GM12892 (cell line): ENCODE measurements around the gene NAT16.

Source experiments
- DNase-seq: peaks from one replicate; pipeline ENCODE4 v3.0.0; 2011; ENCODE audit not compliant: insufficient read length
- FAIRE-seq: peaks from 2 replicates; lab custom pipeline; 2011; peaks lifted over from hg19 to GRCh38; lab: Jason Lieb, UNC
- POLR2A ChIP-seq: IDR thresholded peaks from 2 replicates; pipeline ENCODE4 v1.6.1; 2011; ENCODE audit warnings: low read depth, low read length, control low read depth
- POLR2AphosphoS5 ChIP-seq: IDR thresholded peaks from 2 replicates; pipeline ENCODE4 v1.6.1; 2011; ENCODE audit warnings: low read depth, low read length, control low read depth
- TAF1 ChIP-seq: IDR thresholded peaks from 2 replicates; pipeline ENCODE4 v1.6.1; 2011; ENCODE audit warnings: low read depth, mild to moderate bottlenecking, control low read depth, low read length, borderline replicate concordance

Gene NAT16

GRCh38 chr7:101161692-101162471 is 18.2 kb downstream of the NAT16 start:
- no peak for TF ChIP-seq TAF1
- FAIRE-seq = no peak
- no peak for DNase-seq

DNA sequence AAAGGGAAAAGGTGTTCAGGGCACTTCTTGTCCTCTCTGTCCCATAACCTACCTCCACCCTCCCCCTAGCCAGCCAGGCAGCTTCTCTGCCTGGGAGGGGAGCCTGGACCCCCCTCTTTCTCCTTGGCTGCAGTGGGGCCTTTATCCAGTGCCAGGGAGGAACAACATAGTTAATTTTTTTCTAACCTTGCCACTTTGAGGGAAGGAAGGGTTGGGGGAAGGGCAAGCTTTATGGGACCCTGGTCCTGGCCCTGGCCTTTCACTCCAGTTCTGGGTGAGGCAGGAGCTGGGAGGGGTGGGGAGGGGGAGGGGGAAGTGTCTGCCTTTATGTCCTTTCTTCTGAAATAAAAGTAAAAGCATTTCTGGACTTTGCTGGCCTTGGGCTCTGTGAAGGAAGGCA is 19.2 kb downstream of the NAT16 start:
- DNase-seq = no peak
- no peak for TF ChIP-seq POLR2AphosphoS5
- TF ChIP-seq TAF1 = no peak
- TF ChIP-seq POLR2A = no peak
- no peak for FAIRE-seq

- DNase-seq = no peak
- FAIRE-seq = no peak
- TF ChIP-seq TAF1 = no peak
- no peak for TF ChIP-seq POLR2A
- TF ChIP-seq POLR2AphosphoS5 = no peak
Observed at GRCh38 chr7:101159696-101160674, 20.1 kb downstream of the NAT16 start.

- TF ChIP-seq POLR2A (no peak), TAF1 (no peak), POLR2AphosphoS5 (no peak)
- FAIRE-seq = no peak
Observed at GRCh38 chr7:101156866-101157589, 23.1 kb downstream of the NAT16 start.

DNA sequence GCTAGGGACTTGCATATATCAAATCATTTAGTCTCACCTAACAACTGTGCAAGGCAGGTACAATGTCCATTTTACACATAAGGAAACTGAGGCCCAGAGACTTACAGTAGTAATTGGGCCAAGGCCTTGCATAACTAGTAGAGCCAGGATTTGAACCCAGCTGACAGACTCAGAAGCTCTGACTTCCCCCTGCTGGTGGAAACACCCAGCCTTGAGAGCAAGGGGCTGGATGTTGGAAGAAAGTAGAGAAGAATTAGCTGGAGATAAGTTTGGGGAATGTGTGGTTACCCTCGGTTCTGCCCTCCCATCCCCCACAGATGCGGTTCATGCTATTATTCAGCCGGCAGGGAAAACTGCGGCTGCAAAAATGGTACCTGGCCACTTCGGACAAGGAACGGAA is 23.8 kb downstream of the NAT16 start:
- no peak for TF ChIP-seq TAF1
- no peak for TF ChIP-seq POLR2AphosphoS5
- no peak for TF ChIP-seq POLR2A
- DNase-seq (no peak), FAIRE-seq (no peak)

More at GRCh38 chr7:101156866-101157589, 23.1 kb downstream of the NAT16 start:
- DNase-seq = no peak

DNA sequence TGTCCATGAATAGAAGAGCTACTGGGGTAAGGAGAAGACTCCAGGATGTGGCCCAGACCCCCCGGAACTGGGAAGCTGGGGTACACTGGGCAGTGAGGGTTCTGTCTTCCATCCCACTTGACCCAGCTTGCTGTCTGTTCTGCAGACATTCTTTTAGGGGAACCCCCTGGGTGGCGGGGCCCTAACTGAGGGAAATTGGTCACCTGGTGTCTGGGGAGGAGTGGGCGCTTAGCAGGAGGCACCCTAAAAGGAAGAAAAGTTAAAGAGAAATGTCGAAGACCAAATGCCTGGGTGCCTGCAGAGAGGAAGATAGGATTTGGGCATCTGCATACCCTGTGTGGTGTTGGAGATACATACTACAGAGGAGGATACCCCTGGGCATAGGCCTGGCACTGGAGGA is 24.8 kb downstream of the NAT16 start:
- TF ChIP-seq POLR2AphosphoS5 (no peak), TAF1 (no peak), POLR2A (no peak)
- FAIRE-seq (no peak), DNase-seq (no peak)

GRCh38 chr7:101154693-101155102 is 25.4 kb downstream of the NAT16 start:
- FAIRE-seq (no peak), DNase-seq (no peak)
- TF ChIP-seq POLR2AphosphoS5 = no peak
- TF ChIP-seq TAF1 = no peak
- no peak for TF ChIP-seq POLR2A

- DNase-seq = peak; percentile 98
Observed at GRCh38 chr7:101153969-101154692, 26.0 kb downstream of the NAT16 start, which contains the start of gene AP1S1. Gene AP1S1 (plus strand): TSS chr7:101154476. CDS start chr7:101154515, 39 bp downstream.

DNA sequence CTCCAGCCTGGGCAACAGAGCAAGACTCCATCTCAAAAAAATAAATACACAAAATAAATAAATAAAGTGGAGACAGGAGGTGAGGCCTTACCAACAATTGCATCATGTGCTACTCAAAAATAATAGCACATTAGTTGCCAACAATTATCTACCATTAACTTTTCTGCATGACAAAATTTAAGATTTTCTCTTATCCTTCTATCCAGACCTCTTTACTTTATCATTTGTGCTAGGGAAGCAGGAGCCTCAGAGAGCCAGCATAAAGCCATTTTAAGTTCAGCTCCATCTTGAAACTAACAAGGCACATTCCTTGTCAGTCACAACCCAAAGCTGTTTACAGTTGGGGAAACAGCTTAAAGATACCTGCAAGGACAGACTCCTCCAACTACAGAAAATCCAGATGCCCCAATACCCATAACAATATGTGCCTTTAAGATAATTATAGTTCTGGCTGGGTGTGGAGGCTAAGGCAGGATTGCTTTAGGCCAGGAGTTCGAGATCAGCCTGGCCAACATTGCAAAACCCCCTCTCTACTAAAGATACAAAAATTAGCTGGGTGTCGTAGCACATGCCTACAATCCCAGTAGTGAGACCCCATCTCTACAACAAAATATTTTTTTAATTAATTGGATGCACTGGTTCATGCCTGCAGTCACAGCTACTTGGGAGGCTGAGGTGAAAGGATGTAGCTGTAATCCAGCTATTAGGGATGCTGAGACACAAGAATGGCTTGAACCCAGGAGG is 28.0 kb downstream of the NAT16 start:
- FAIRE-seq (no peak), DNase-seq (no peak)
- TF ChIP-seq TAF1 (no peak), POLR2AphosphoS5 (no peak), POLR2A (no peak)

More at GRCh38 chr7:101153969-101154692, 26.0 kb downstream of the NAT16 start, which contains the start of gene AP1S1:
- TF ChIP-seq POLR2AphosphoS5 (no peak), TAF1 (no peak), POLR2A (no peak)
- peak; percentile 96 for FAIRE-seq

- no peak for FAIRE-seq
- no peak for TF ChIP-seq TAF1
- no peak for DNase-seq
Observed at GRCh38 chr7:101140746-101141382, 39.2 kb downstream of the NAT16 start.

DNA sequence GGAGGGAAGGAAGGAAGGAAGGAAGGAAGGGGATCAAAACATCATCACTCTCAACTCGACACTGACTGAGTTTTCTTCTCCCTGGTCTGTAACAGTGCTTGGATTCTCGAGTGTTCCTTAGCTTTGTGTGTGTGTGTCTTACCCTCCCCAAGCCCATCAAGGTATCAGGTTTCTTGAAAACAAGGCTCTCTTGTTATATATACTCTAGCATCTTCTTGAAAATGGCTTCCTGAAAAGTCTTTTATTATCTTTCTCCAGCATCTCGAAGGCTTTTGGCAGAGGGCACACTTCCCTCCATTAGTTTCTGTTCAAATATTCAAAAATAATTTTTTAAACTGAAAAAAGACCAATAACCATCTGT is 39.8 kb downstream of the NAT16 start:
- no peak for TF ChIP-seq POLR2AphosphoS5
- no peak for TF ChIP-seq POLR2A
- no peak for TF ChIP-seq TAF1
- DNase-seq (no peak), FAIRE-seq (no peak)
